HepG2 (cell line): Measurements from ENCODE around the gene ZSCAN23. TPM values are rescaled to one million over a fixed set of nuclear protein-coding genes. Genes with fewer than 3 reads are reported as not detected.

Source experiments
- ADNP ChIP-seq: sonication (generic); formaldehyde crosslinking; IDR thresholded peaks from 2 replicates; pipeline ENCODE4 v1.4.0; 2020; ENCODE audit warnings: missing genetic modification reagents
- ELF3 ChIP-seq: IDR thresholded peaks from 2 replicates; pipeline ENCODE4 v1.6.1; 2016; ENCODE audit warnings: missing genetic modification reagents, missing compliant biosample characterization
- GATAD2A ChIP-seq: IDR thresholded peaks from 2 replicates; pipeline ENCODE4 v1.6.1; 2016
- HNF4A ChIP-seq: sonication (generic); formaldehyde crosslinking; IDR thresholded peaks from 2 replicates; pipeline ENCODE4 v1.4.0; 2020; ENCODE audit warnings: missing genetic modification reagents
- HNF4G ChIP-seq, 2 experiments: sonication (generic) in 1 of 2; formaldehyde crosslinking in 1 of 2; IDR thresholded peaks; 2 replicates each; pipeline versions ENCODE4 v1.4.0 to v1.6.1; 2011 to 2020; ENCODE audit warnings: borderline replicate concordance in 2 of 2, low read depth in 2 of 2, mild to moderate bottlenecking in 2 of 2, low read length in 1 of 2, missing genetic modification reagents in 1 of 2, moderate library complexity in 1 of 2
- KAT2B ChIP-seq: fragments of 150-350 bp; IDR thresholded peaks from 2 replicates; pipeline ENCODE4 v1.6.1; 2014; ENCODE audit warnings: low read depth, low read length, borderline replicate concordance
- KAT8 ChIP-seq: IDR thresholded peaks from 2 replicates; pipeline ENCODE4 v1.6.1; 2016; ENCODE audit warnings: missing genetic modification reagents, missing compliant biosample characterization
- MAFF ChIP-seq: IDR thresholded peaks from 2 replicates; pipeline ENCODE4 v1.6.1; 2011; ENCODE audit warnings: low read depth, low read length, improper control_type of control experiment
- MAFK ChIP-seq, 2 experiments: IDR thresholded peaks in 1 of 2; conservative IDR thresholded peaks in 1 of 2; 2 replicates each; pipeline ENCODE4 v1.6.1; 2011; ENCODE audit warnings: improper control_type of control experiment in 2 of 2, low read length in 2 of 2
- MTERF4 ChIP-seq: sonication (generic); formaldehyde crosslinking; IDR thresholded peaks from 2 replicates; pipeline ENCODE4 v1.8.0; 2023; ENCODE audit warnings: mild to moderate bottlenecking, missing genetic modification reagents
- NCOA1 ChIP-seq: sonication (generic); formaldehyde crosslinking; IDR thresholded peaks from 2 replicates; pipeline ENCODE4 v1.9.0; 2021; ENCODE audit warnings: missing genetic modification reagents
- NCOA5 ChIP-seq: sonication (generic); formaldehyde crosslinking; IDR thresholded peaks from 2 replicates; pipeline ENCODE4 v1.4.0; 2020; ENCODE audit warnings: missing genetic modification reagents
- REXO4 ChIP-seq: sonication (generic); formaldehyde crosslinking; IDR thresholded peaks from 2 replicates; pipeline ENCODE4 v1.8.0; 2022; ENCODE audit warnings: missing genetic modification reagents, mild to moderate bottlenecking, borderline replicate concordance
- RFX5 ChIP-seq: IDR thresholded peaks from 2 replicates; pipeline ENCODE4 v1.6.1; 2011; ENCODE audit warnings: low read depth, low read length, improper control_type of control experiment
- SMAD1 ChIP-seq: sonication (generic); formaldehyde crosslinking; IDR thresholded peaks from 2 replicates; pipeline ENCODE4 v1.4.0; 2020; ENCODE audit warnings: missing genetic modification reagents, low read depth, mild to moderate bottlenecking, borderline replicate concordance
- SMC3 ChIP-seq: IDR thresholded peaks from 2 replicates; pipeline ENCODE4 v1.6.1; 2011; ENCODE audit warnings: low read length, improper control_type of control experiment
- SNRNP70 ChIP-seq: fragments of 200-400 bp; formaldehyde crosslinking; IDR thresholded peaks from 2 replicates; pipeline ENCODE4 v1.6.1; 2017; ENCODE audit warnings: mild to moderate bottlenecking, low read depth, low read length, moderate library complexity
- STAG1 ChIP-seq: sonication (generic); formaldehyde crosslinking; IDR thresholded peaks from 2 replicates; pipeline ENCODE4 v1.4.0; 2020; ENCODE audit warnings: missing genetic modification reagents
- ZKSCAN1 ChIP-seq: fragments of 150-350 bp; IDR thresholded peaks from 2 replicates; pipeline ENCODE4 v1.6.1; 2014; ENCODE audit warnings: low read length
- ZNF574 ChIP-seq: sonication (generic); formaldehyde crosslinking; IDR thresholded peaks from 2 replicates; pipeline ENCODE4 v1.4.0; 2020; ENCODE audit warnings: missing genetic modification reagents
- polyA plus RNA-seq, 8 experiments: library from polyadenylated mRNA; depleted of rRNA in 3 of 8; stranded (reverse) in 7 of 8; unstranded in 1 of 8; fragments of >200 nt; fragmentation: Illumina TruSeq in 4 of 8; extraction: Trizol in 4 of 8; gene quantifications; 2 replicates each; pipeline versions ENCODE4 v1.2.1 to v1.2.3, GENCODE V29; 2011 to 2016; ENCODE audit warnings: low read depth in 4 of 8, missing spikeins in 1 of 8, mixed read lengths in 1 of 8; ENCODE audit not compliant: insufficient read depth in 1 of 8
- total RNA-seq, 5 experiments: library from RNA; depleted of rRNA; stranded (reverse); fragments of >200 nt; fragmentation: Illumina TruSeq; extraction: Trizol; gene quantifications; 2 replicates each; pipeline ENCODE4 v1.2.3, GENCODE V29; 2016; ENCODE audit warnings: low read depth in 1 of 5
- TF ChIP-seq, protein P1 (sequence below): sonication (generic); formaldehyde crosslinking; IDR thresholded peaks from 2 replicates; pipeline ENCODE4 v1.5.0; 2020; ENCODE audit warnings: mild to moderate bottlenecking, missing genetic modification reagents, moderate library complexity
- TF ChIP-seq, protein P2 (sequence below): sonication (generic); formaldehyde crosslinking; IDR thresholded peaks from 2 replicates; pipeline ENCODE4 v1.4.0; 2020; ENCODE audit warnings: missing genetic modification reagents

The ZSCAN23 gene
- total and polyA plus RNA-seq, 2 of the 13 experiments (the other 11 are each of a cell fraction or from before 2014, with no cell fraction given): 0.29 to 1.2 TPM

- peak; percentile 40; the same call in 1 of the 2 replicates for TF ChIP-seq SMC3
- peak; percentile 51 for TF ChIP-seq STAG1 (CRISPR knock-in tag)
- TF ChIP-seq MTERF4: no peak
- no peak for TF ChIP-seq ADNP (CRISPR knock-in tag)
- TF ChIP-seq HNF4A (CRISPR knock-in tag): peak; percentile 52; the same call in 1 of the 2 replicates
- TF ChIP-seq HNF4G (IDR thresholded peaks at IDR 0.05; ENCODE audit: borderline replicate concordance, low read depth, low read length): peak; percentile 49
- no peak for TF ChIP-seq HNF4G (CRISPR knock-in tag; IDR thresholded peaks at IDR 0.05; ENCODE audit: borderline replicate concordance, low read depth)
- no peak for TF ChIP-seq RFX5
- no peak for TF ChIP-seq KAT8
- TF ChIP-seq MAFF: peak; percentile 55; the same call in 1 of the 2 replicates
- peak; percentile 28; the same call in 1 of the 2 replicates for TF ChIP-seq ELF3 (CRISPR knock-in tag)
- TF ChIP-seq SMAD1: no peak
- peak; percentile 76 to 77 for TF ChIP-seq MAFK (conservative IDR thresholded peaks at IDR 0.05 in 1 of 2, IDR thresholded peaks at IDR 0.05 in 1 of 2; ENCODE audit: low read length in 2 of 2)
- TF ChIP-seq NCOA1 (CRISPR knock-in tag): no peak
- TF ChIP-seq REXO4: no peak
- TF ChIP-seq SNRNP70: no peak
- no peak for TF ChIP-seq KAT2B
- TF ChIP-seq NCOA5 (CRISPR knock-in tag): no peak
- TF ChIP-seq, protein P1, sequence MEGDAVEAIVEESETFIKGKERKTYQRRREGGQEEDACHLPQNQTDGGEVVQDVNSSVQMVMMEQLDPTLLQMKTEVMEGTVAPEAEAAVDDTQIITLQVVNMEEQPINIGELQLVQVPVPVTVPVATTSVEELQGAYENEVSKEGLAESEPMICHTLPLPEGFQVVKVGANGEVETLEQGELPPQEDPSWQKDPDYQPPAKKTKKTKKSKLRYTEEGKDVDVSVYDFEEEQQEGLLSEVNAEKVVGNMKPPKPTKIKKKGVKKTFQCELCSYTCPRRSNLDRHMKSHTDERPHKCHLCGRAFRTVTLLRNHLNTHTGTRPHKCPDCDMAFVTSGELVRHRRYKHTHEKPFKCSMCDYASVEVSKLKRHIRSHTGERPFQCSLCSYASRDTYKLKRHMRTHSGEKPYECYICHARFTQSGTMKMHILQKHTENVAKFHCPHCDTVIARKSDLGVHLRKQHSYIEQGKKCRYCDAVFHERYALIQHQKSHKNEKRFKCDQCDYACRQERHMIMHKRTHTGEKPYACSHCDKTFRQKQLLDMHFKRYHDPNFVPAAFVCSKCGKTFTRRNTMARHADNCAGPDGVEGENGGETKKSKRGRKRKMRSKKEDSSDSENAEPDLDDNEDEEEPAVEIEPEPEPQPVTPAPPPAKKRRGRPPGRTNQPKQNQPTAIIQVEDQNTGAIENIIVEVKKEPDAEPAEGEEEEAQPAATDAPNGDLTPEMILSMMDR: peak; percentile 45
- TF ChIP-seq ZNF574: no peak
- no peak for TF ChIP-seq GATAD2A (CRISPR knock-in tag)
- TF ChIP-seq ZKSCAN1: no peak
- TF ChIP-seq, protein P2, sequence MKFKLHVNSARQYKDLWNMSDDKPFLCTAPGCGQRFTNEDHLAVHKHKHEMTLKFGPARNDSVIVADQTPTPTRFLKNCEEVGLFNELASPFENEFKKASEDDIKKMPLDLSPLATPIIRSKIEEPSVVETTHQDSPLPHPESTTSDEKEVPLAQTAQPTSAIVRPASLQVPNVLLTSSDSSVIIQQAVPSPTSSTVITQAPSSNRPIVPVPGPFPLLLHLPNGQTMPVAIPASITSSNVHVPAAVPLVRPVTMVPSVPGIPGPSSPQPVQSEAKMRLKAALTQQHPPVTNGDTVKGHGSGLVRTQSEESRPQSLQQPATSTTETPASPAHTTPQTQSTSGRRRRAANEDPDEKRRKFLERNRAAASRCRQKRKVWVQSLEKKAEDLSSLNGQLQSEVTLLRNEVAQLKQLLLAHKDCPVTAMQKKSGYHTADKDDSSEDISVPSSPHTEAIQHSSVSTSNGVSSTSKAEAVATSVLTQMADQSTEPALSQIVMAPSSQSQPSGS: no peak
Measured at GRCh38 chr6:28393912-28394662, 49.2 kb downstream of the ZSCAN23 start (continued).
